ENCODE data around the gene IBA57. TPM values are rescaled to one million over a fixed set of nuclear protein-coding genes. Genes with fewer than 3 reads are reported as not detected.

IBA57 gene
- total and polyA plus RNA-seq, 2 of the 8 experiments (the other 6 are each of a cell fraction or from before 2014, with no cell fraction given): 2.6 to 5.9 TPM

- Histone ChIP-seq H2AK5ac (ENCODE audit: low read depth, low read length) (no peak overlapping the region), H2BK12ac (ENCODE audit: low read depth, low read length) (no peak overlapping the region), H2BK5ac (ENCODE audit: low read depth, low read length) (no peak overlapping the region), H3K4me1 (replicated peaks in 1 of 4; ENCODE audit: control insufficient read depth in 3 of 4, insufficient read depth in 4 of 4, low read length in 3 of 4) (no peaks in the 10 kb centered on the region), H3K18ac (ENCODE audit: extremely low read depth, low read length) (no peak overlapping the region), H4K5ac (ENCODE audit: insufficient read length, low read depth, low read length) (no peak overlapping the region), H2BK20ac (ENCODE audit: low read length) (no peak overlapping the region), H2BK120ac (replicated peaks; ENCODE audit: low read depth, low read length) (no peak overlapping the region), H3K14ac (ENCODE audit: insufficient read length) (no peak overlapping the region), H4K91ac (replicated peaks; ENCODE audit: insufficient read length, low read length) (no peak overlapping the region), H3K23ac (ENCODE audit: insufficient read length) (no peak overlapping the region), H3K9ac (replicated peaks in 1 of 4; ENCODE audit: extremely low read depth in 1 of 4, low read depth in 3 of 4, low read length in 3 of 4) (no peak overlapping the region), H3K4ac (replicated peaks; ENCODE audit: insufficient read length, low read depth, low read length) (no peak overlapping the region), H2BK15ac (ENCODE audit: low read length) (no peak overlapping the region), H3K56ac (replicated peaks; ENCODE audit: insufficient read length, low read depth, low read length) (no peak overlapping the region), H3K4me3 (ENCODE audit: extremely low read depth in 1 of 4, insufficient read depth in 2 of 4, low read depth in 3 of 4, low read length in 4 of 4) (no peak overlapping the region), H4K8ac (ENCODE audit: extremely low read depth, insufficient read depth, low read length) (no peak overlapping the region), H3K9me3 (ENCODE audit: insufficient read depth in 2 of 2, low read depth in 1 of 2, low read length in 1 of 2) (no peaks in the 10 kb centered on the region), H3K79me2 (ENCODE audit: control insufficient read depth in 1 of 2, insufficient read depth in 2 of 2, low read length in 2 of 2) (no peaks in the 10 kb centered on the region), H3K23me2 (ENCODE audit: low read depth, low read length) (no peaks in the 10 kb centered on the region), H2AFZ (ENCODE audit: low read length) (no peak overlapping the region), H3K4me2 (ENCODE audit: insufficient read depth in 1 of 2, low read depth in 2 of 2, low read length in 2 of 2) (no peak overlapping the region), H3K27me3 (replicated peaks in 1 of 4; ENCODE audit: control insufficient read depth in 3 of 4, extremely low read depth in 1 of 4, insufficient read depth in 3 of 4, low read length in 3 of 4) (no peaks in the 10 kb centered on the region; a peak in 1 of 7 replicates), H3K36me3 (ENCODE audit: control insufficient read depth in 2 of 4, insufficient read depth in 4 of 4, low read length in 3 of 4) (no peaks in the 10 kb centered on the region), H3K27ac (ENCODE audit: low read depth, low read length) (no peak overlapping the region), H3K79me1 (ENCODE audit: low read depth, low read length) (no peaks in the 10 kb centered on the region; the same call in 1 of the 2 replicates), H4K20me1 (replicated peaks in 1 of 2; ENCODE audit: control insufficient read depth in 1 of 2, insufficient read depth in 2 of 2, low read length in 2 of 2) (peaks cover 0 to 1% of the 10 kb centered on the region in 2 experiments)
- FAIRE-seq (no peak), DNase-seq (ENCODE audit: low read depth in 1 of 2, low spot score in 2 of 2) (no peak)
- 90% methylated on average over 7 of the region's 7 CpGs; no CpG with 5 or more reads in 1 of the 2 experiments for WGBS, 2 experiments (ENCODE audit: extremely low coverage in 1 of 2, insufficient coverage in 1 of 2, insufficient read length in 1 of 2, insufficient replicate concordance in 2 of 2, low coverage in 1 of 2, low lambda C conversion rate in 2 of 2, missing lambda C conversion rate in 1 of 2)
- POLR2A ChIA-PET (ENCODE audit: partially characterized antibody): no interaction called here
- TF ChIP-seq SP2 (IDR thresholded peaks at IDR 0.05; ENCODE audit: low read length) (no peak), CHD2 (IDR thresholded peaks at IDR 0.05; ENCODE audit: low read length) (no peak), TBP (IDR thresholded peaks at IDR 0.05; ENCODE audit: low read depth, low read length) (no peak), JUND (IDR thresholded peaks at IDR 0.05; ENCODE audit: low read length) (no peak), CBX5 (IDR thresholded peaks at IDR 0.05; ENCODE audit: low read depth, low read length) (no peak), SRF (IDR thresholded peaks at IDR 0.05; ENCODE audit: low read depth, low read length) (no peak), HDAC6 (IDR thresholded peaks at IDR 0.05; ENCODE audit: low read depth, low read length) (no peak), YY1 (IDR thresholded peaks at IDR 0.05; ENCODE audit: low read depth, low read length) (no peak)
- CTCF ChIA-PET (ENCODE audit: partially characterized antibody): no interaction called here
Measured at GRCh38 chr1:228184152-228184551, 18.5 kb downstream of the IBA57 start.
